K562 (cell line): ENCODE results near the gene FANCC. TPM values are rescaled to one million over a fixed set of nuclear protein-coding genes. Genes with fewer than 3 reads are reported as not detected.

Experiments
- ATAC-seq: fragments of 200-7000 bp; cut with Tn5 transposase; 3 replicates; pipeline ENCODE4 v1.9.1; 2020; ENCODE audit warnings: moderate library complexity
- BruUV-seq: library from RNA; stranded (reverse); fragments of 400-500 nt; replicated peaks from 2 replicates; lab custom pipeline; 2021; lab: Mats Ljungman, UMichigan
- CTCF ChIA-PET: fragments of 300-600 bp; formaldehyde crosslinking; extraction: SDS; loops from one replicate; lab custom pipeline; 2021; ENCODE audit warnings: low intra/inter-chr PET ratio; lab: Yijun Ruan, JAX
- POLR2A ChIA-PET: fragments of 300-600, 350-650 bp; sonication (Branson Sonifier 250); formaldehyde crosslinking; extraction: SDS; loops from one replicate; lab custom pipeline; 2021; ENCODE audit warnings: antibody characterized with exemption, inconsistent platforms; lab: Yijun Ruan, JAX
- DNase-seq, 4 experiments: peaks; one replicate each; pipeline versions ENCODE4 v3.0.0 to v3.0.0-alpha.2; 2011 to 2018; ENCODE audit warnings: low spot score in 3 of 4, mixed read lengths in 3 of 4; ENCODE audit errors: extremely low read depth in 1 of 4
- FAIRE-seq: peaks from 2 replicates; lab custom pipeline; 2011; peaks lifted over from hg19 to GRCh38; lab: Jason Lieb, UNC
- H2AFZ ChIP-seq: 2 replicates; pipeline ENCODE4 v1.6.0; 2011; ENCODE audit warnings: low read depth, low read length, control low read depth, inconsistent platforms
- H3K27ac ChIP-seq: fragments of 200-600 bp; 3 replicates; pipeline ENCODE4 v1.8.0; 2011; ENCODE audit warnings: low read depth, mild to moderate bottlenecking, control low read depth, inconsistent platforms, low read length, moderate library complexity, mixed read lengths; ENCODE audit errors: extremely low read depth
- H3K27me3 ChIP-seq, 2 experiments: fragments of 300-600 bp in 1 of 2; 2 replicates in 1 of 2; 3 replicates in 1 of 2; pipeline versions ENCODE4 v1.6.0 to v1.8.0; 2011; ENCODE audit warnings: inconsistent platforms in 2 of 2, low read length in 2 of 2, mild to moderate bottlenecking in 1 of 2, mixed read lengths in 1 of 2, moderate library complexity in 1 of 2; ENCODE audit not compliant: control insufficient read depth in 2 of 2, insufficient read depth in 2 of 2
- H3K36me3 ChIP-seq: fragments of 300-600 bp; 3 replicates; pipeline ENCODE4 v1.8.0; 2011; ENCODE audit warnings: mild to moderate bottlenecking, low read length, inconsistent platforms; ENCODE audit not compliant: control insufficient read depth, insufficient read depth
- H3K4me1 ChIP-seq, 2 experiments: fragments of 200-600 bp in 1 of 2; replicated peaks in 1 of 2; 2 replicates in 1 of 2; 3 replicates in 1 of 2; pipeline versions ENCODE4 v1.5.1 to v1.8.0; 2011; ENCODE audit warnings: inconsistent platforms in 2 of 2, low read length in 2 of 2, mild to moderate bottlenecking in 1 of 2, mixed read lengths in 1 of 2, moderate library complexity in 1 of 2; ENCODE audit not compliant: control insufficient read depth in 2 of 2, insufficient read depth in 2 of 2
- H3K4me2 ChIP-seq: 2 replicates; pipeline ENCODE4 v1.6.1; 2011; ENCODE audit warnings: low read length, control low read depth, inconsistent platforms, mixed read lengths; ENCODE audit not compliant: insufficient read depth
- H3K4me3 ChIP-seq: fragments of 200-600 bp; sonication (generic), shearing (Covaris generic); 2 replicates; pipeline ENCODE4 v1.5.1; 2016; ENCODE audit warnings: control low read depth, inconsistent platforms
- H3K79me2 ChIP-seq: fragments of 200-600 bp; 3 replicates; pipeline ENCODE4 v1.8.0; 2011; ENCODE audit warnings: low read length, inconsistent platforms; ENCODE audit not compliant: control insufficient read depth, insufficient read depth
- H3K9ac ChIP-seq, 2 experiments: 2 replicates each; pipeline versions ENCODE4 v1.6.0 to v1.6.1; 2011; ENCODE audit warnings: low read depth in 2 of 2, low read length in 2 of 2, control low read depth in 1 of 2, inconsistent platforms in 1 of 2, mild to moderate bottlenecking in 1 of 2, mixed read lengths in 1 of 2; ENCODE audit not compliant: insufficient read depth in 1 of 2
- H3K9me1 ChIP-seq: one replicate; pipeline ENCODE4 v1.6.0; 2011; ENCODE audit warnings: inconsistent platforms, mild to moderate bottlenecking, low read length, moderate library complexity; ENCODE audit not compliant: control insufficient read depth, insufficient read depth
- H3K9me3 ChIP-seq: replicated peaks from 2 replicates; pipeline ENCODE4 v1.5.1; 2011; ENCODE audit warnings: low read depth, low read length, inconsistent platforms; ENCODE audit not compliant: control insufficient read depth, insufficient read depth
- H4K20me1 ChIP-seq: replicated peaks from 2 replicates; pipeline ENCODE4 v1.6.1; 2011; ENCODE audit warnings: low read length, inconsistent platforms, mixed read lengths; ENCODE audit not compliant: control insufficient read depth, insufficient read depth
- BCL6 ChIP-seq: fragments of 250-450 bp; sonication (Bioruptor Pico); IDR thresholded peaks from 2 replicates; pipeline ENCODE4 v1.4.0; 2020
- CC2D1A ChIP-seq: fragments of 450-650 bp; IDR thresholded peaks from 2 replicates; pipeline ENCODE4 v1.6.1; 2017; ENCODE audit warnings: mild to moderate bottlenecking
- DACH1 ChIP-seq: fragments of 450-650 bp; IDR thresholded peaks from 2 replicates; pipeline ENCODE4 v1.6.1; 2018; ENCODE audit not compliant: partially characterized antibody
- HMGN3 ChIP-seq: IDR thresholded peaks from 2 replicates; pipeline ENCODE4 v1.6.1; 2011; ENCODE audit warnings: borderline replicate concordance, low read depth, mild to moderate bottlenecking, mixed read lengths, low read length; ENCODE audit not compliant: insufficient read length; ENCODE audit errors: extremely low read depth
- JUND ChIP-seq, 2 experiments: IDR thresholded peaks; 2 replicates in 1 of 2; 3 replicates in 1 of 2; pipeline ENCODE4 v1.6.1; 2011; ENCODE audit warnings: borderline replicate concordance in 2 of 2, low read depth in 2 of 2, low read length in 2 of 2, improper control_type of control experiment in 1 of 2, missing biosample characterization in 1 of 2, missing genetic modification characterization in 1 of 2, missing genetic modification reagents in 1 of 2
- MTF1 ChIP-seq: fragments of 250-450 bp; sonication (Bioruptor Pico); IDR thresholded peaks from 2 replicates; pipeline ENCODE4 v1.9.0; 2021; ENCODE audit warnings: moderate library complexity, mild to moderate bottlenecking, inconsistent platforms, borderline replicate concordance
- SMAD3 ChIP-seq: fragments of 450-650 bp; formaldehyde crosslinking; conservative IDR thresholded peaks from 2 replicates; pipeline ENCODE4 v1.4.0; 2020; ENCODE audit warnings: mild to moderate bottlenecking
- SNRNP70 ChIP-seq: fragments of 200-400 bp; formaldehyde crosslinking; optimal IDR thresholded peaks from 2 replicates; pipeline ENCODE3; 2017; ENCODE audit warnings: low read depth, low read length
- ZC3H4 ChIP-seq: sonication (generic); formaldehyde crosslinking; IDR thresholded peaks from 2 replicates; pipeline ENCODE4 v1.9.0; 2021; ENCODE audit warnings: missing genetic modification reagents, borderline replicate concordance
- ZNF133 ChIP-seq: fragments of 250-450 bp; sonication (Bioruptor Pico); IDR thresholded peaks from 2 replicates; pipeline ENCODE4 v1.4.0; 2020; ENCODE audit warnings: mild to moderate bottlenecking
- ZNF507 ChIP-seq: conservative IDR thresholded peaks from 2 replicates; pipeline ENCODE4 v1.6.1; 2017; ENCODE audit warnings: missing genetic modification characterization, missing compliant biosample characterization
- WGBS: fragments of 100-300 bp; shearing (Covaris generic); methylation state at CpG from one replicate; pipeline ENCODE4 v1.1.6; 2016; ENCODE audit warnings: low coverage, mixed read lengths; ENCODE audit not compliant: insufficient coverage; ENCODE audit errors: missing lambda C conversion rate; 5-methylcytosine and 5-hydroxymethylcytosine counted together
- in situ Hi-C: fragments of 300-500 bp; cut with MboI; formaldehyde crosslinking; loops from 4 replicates; pipeline ENCODE4 v1.15.0; 2018; ENCODE audit warnings: inconsistent platforms, mixed read lengths
- intact Hi-C: fragments of 100-400 bp; cut with micrococcal nuclease; formaldehyde crosslinking; loops from 2 replicates; pipeline ENCODE4 v1.14.2; 2022
- polyA plus RNA-seq, 8 experiments: library from polyadenylated mRNA; depleted of rRNA in 4 of 8; stranded (reverse) in 5 of 8; unstranded in 3 of 8; fragments of >200 nt; fragmentation: Nextera tagmentation in 2 of 8; fragmentation: Illumina TruSeq in 1 of 8; extraction: Ambion mirVana in 2 of 8; extraction: Trizol in 1 of 8; gene quantifications; 2 replicates each; pipeline versions ENCODE4 v1.2.1 to v1.2.3, GENCODE V29; 2011 to 2014; ENCODE audit warnings: inconsistent platforms in 1 of 8, missing spikeins in 1 of 8
- total RNA-seq, 7 experiments: library from RNA; depleted of rRNA in 6 of 7; stranded (reverse); fragments of >200 nt in 6 of 7; fragmentation: Illumina TruSeq in 2 of 7; extraction: Trizol in 2 of 7; gene quantifications; 2 replicates each; pipeline versions ENCODE4 v1.2.1 to v1.2.3, GENCODE V29; 2011 to 2021; ENCODE audit warnings: low replicate concordance in 1 of 7
- TF ChIP-seq, protein P1 (sequence below): IDR thresholded peaks from 2 replicates; pipeline ENCODE4 v1.6.1; 2011; ENCODE audit warnings: borderline replicate concordance, low read depth, mild to moderate bottlenecking, moderate library complexity, low read length; ENCODE audit not compliant: insufficient read depth, poor library complexity, severe bottlenecking
- TF ChIP-seq, protein P2 (sequence below): sonication (generic); formaldehyde crosslinking; IDR thresholded peaks from 2 replicates; pipeline ENCODE4 v1.8.0; 2023; ENCODE audit warnings: missing genetic modification reagents, mild to moderate bottlenecking, borderline replicate concordance
- TF ChIP-seq, protein P3 (sequence below): fragments of 250-450 bp; sonication (Bioruptor Pico); IDR thresholded peaks from 2 replicates; pipeline ENCODE4 v1.8.0; 2022; ENCODE audit warnings: moderate library complexity, mild to moderate bottlenecking, inconsistent platforms

FANCC gene
- total and polyA plus RNA-seq, 9 of the 15 experiments (the other 6 are each of a cell fraction or from before 2014, with no cell fraction given), result 4.6 to 18.4 (median 14.2) TPM

DNA sequence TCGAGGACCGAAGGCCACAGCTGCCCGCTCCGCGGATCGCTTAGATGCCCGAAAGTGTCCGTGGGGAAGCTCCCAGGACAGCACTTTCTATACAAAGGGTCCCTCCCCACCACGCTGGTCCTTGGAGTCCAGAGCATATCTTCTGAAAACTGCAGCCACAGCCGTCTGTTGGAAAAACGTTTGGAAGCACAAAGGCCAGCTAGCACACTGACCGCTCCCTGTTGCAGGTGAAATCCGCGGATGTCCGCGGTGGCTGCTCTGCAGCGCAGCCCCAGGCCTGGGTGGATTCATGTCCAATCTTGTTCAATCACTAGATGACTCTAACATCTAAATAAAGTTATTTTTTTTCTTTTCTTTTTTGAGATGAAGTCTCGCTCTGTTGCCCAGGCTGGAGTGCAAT, 32.8 kb upstream of the FANCC start:
- H3K27ac ChIP-seq, result no peak overlapping the region
- no peaks in the 10 kb centered on the region for H3K9me1 ChIP-seq
- CTCF ChIA-PET, result no interaction called here
- intact Hi-C loops, result no loop called here
- peaks cover 0 to 17% of the 10 kb centered on the region in 2 experiments; a peak in 2 of 5 replicates for H3K4me1 ChIP-seq
- POLR2A ChIA-PET, result no interaction called here
- no peaks in the 10 kb centered on the region for H3K9me3 ChIP-seq
- H4K20me1 ChIP-seq, result no peaks in the 10 kb centered on the region
- H3K79me2 ChIP-seq, result no peaks in the 10 kb centered on the region
- FAIRE-seq (no peak), DNase-seq (no peak), ATAC-seq (no peak)
- in situ Hi-C loops, result no loop called here
- H3K4me3 ChIP-seq, result no peak overlapping the region
- no peak overlapping the region for H3K9ac ChIP-seq
- no peaks in the 10 kb centered on the region for H3K36me3 ChIP-seq
- 50% methylated on average over 18 of the region's 18 CpGs for WGBS
- no peak overlapping the region for H2AFZ ChIP-seq
- no peak overlapping the region for H3K4me2 ChIP-seq
- peaks cover 0 to 20% of the 10 kb centered on the region in 2 experiments; a peak in 2 of 5 replicates for H3K27me3 ChIP-seq
- no TSS peak for BruUV-seq
- TF ChIP-seq ZNF133 (no peak), HMGN3 (no peak), ZC3H4 (CRISPR knock-in tag) (no peak), JUND (IDR thresholded peaks at IDR 0.05; ENCODE audit: borderline replicate concordance, low read depth, low read length) (no peak), JUND (tag; IDR thresholded peaks at IDR 0.05; ENCODE audit: borderline replicate concordance, low read depth, low read length) (no peak), DACH1 (no peak), SMAD3 (CRISPR knock-in tag) (no peak), BCL6 (no peak), SNRNP70 (no peak), MTF1 (CRISPR knock-in tag) (no peak), CC2D1A (no peak), ZNF507 (tag) (no peak)
- TF ChIP-seq, protein P1, sequence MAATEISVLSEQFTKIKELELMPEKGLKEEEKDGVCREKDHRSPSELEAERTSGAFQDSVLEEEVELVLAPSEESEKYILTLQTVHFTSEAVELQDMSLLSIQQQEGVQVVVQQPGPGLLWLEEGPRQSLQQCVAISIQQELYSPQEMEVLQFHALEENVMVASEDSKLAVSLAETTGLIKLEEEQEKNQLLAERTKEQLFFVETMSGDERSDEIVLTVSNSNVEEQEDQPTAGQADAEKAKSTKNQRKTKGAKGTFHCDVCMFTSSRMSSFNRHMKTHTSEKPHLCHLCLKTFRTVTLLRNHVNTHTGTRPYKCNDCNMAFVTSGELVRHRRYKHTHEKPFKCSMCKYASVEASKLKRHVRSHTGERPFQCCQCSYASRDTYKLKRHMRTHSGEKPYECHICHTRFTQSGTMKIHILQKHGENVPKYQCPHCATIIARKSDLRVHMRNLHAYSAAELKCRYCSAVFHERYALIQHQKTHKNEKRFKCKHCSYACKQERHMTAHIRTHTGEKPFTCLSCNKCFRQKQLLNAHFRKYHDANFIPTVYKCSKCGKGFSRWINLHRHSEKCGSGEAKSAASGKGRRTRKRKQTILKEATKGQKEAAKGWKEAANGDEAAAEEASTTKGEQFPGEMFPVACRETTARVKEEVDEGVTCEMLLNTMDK, result no peak
- TF ChIP-seq, protein P2, sequence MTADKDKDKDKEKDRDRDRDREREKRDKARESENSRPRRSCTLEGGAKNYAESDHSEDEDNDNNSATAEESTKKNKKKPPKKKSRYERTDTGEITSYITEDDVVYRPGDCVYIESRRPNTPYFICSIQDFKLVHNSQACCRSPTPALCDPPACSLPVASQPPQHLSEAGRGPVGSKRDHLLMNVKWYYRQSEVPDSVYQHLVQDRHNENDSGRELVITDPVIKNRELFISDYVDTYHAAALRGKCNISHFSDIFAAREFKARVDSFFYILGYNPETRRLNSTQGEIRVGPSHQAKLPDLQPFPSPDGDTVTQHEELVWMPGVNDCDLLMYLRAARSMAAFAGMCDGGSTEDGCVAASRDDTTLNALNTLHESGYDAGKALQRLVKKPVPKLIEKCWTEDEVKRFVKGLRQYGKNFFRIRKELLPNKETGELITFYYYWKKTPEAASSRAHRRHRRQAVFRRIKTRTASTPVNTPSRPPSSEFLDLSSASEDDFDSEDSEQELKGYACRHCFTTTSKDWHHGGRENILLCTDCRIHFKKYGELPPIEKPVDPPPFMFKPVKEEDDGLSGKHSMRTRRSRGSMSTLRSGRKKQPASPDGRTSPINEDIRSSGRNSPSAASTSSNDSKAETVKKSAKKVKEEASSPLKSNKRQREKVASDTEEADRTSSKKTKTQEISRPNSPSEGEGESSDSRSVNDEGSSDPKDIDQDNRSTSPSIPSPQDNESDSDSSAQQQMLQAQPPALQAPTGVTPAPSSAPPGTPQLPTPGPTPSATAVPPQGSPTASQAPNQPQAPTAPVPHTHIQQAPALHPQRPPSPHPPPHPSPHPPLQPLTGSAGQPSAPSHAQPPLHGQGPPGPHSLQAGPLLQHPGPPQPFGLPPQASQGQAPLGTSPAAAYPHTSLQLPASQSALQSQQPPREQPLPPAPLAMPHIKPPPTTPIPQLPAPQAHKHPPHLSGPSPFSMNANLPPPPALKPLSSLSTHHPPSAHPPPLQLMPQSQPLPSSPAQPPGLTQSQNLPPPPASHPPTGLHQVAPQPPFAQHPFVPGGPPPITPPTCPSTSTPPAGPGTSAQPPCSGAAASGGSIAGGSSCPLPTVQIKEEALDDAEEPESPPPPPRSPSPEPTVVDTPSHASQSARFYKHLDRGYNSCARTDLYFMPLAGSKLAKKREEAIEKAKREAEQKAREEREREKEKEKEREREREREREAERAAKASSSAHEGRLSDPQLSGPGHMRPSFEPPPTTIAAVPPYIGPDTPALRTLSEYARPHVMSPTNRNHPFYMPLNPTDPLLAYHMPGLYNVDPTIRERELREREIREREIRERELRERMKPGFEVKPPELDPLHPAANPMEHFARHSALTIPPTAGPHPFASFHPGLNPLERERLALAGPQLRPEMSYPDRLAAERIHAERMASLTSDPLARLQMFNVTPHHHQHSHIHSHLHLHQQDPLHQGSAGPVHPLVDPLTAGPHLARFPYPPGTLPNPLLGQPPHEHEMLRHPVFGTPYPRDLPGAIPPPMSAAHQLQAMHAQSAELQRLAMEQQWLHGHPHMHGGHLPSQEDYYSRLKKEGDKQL (CRISPR knock-in tag), result no peak
- TF ChIP-seq, protein P3, sequence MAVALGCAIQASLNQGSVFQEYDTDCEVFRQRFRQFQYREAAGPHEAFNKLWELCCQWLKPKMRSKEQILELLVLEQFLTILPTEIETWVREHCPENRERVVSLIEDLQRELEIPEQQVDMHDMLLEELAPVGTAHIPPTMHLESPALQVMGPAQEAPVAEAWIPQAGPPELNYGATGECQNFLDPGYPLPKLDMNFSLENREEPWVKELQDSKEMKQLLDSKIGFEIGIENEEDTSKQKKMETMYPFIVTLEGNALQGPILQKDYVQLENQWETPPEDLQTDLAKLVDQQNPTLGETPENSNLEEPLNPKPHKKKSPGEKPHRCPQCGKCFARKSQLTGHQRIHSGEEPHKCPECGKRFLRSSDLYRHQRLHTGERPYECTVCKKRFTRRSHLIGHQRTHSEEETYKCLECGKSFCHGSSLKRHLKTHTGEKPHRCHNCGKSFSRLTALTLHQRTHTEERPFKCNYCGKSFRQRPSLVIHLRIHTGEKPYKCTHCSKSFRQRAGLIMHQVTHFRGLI (CRISPR knock-in tag), result no peak
